Measurements from ENCODE around the gene BCO1. TPM values are rescaled to one million over a fixed set of nuclear protein-coding genes. Genes with fewer than 3 reads are reported as not detected.

BCO1 gene
- total and polyA plus RNA-seq, 2 experiments from 2014 or later = not detected

GRCh38 chr16:81319221-81319912 is 80.9 kb downstream of the BCO1 start:
- no peaks in the 10 kb centered on the region for H3K36me3 ChIP-seq
- H3K27ac ChIP-seq = peak overlapping the region; percentile 72
- no peaks in the 10 kb centered on the region for H3K9me3 ChIP-seq (ENCODE audit: low read depth)
- peak overlapping the region; percentile 1 for H3K4me3 ChIP-seq
- H3K27me3 ChIP-seq = no peaks in the 10 kb centered on the region
- no peak for TF ChIP-seq CTCF (IDR thresholded peaks at IDR 0.05; ENCODE audit: low read depth, low read length)
- peaks cover 31% of the 10 kb centered on the region for H3K4me1 ChIP-seq (ENCODE audit: low read depth)
- peak; percentile 41 to 53 for DNase-seq (ENCODE audit: low read depth in 1 of 2, low spot score in 1 of 2)

- peak overlapping the region; percentile 72 for H3K27ac ChIP-seq
Observed at GRCh38 chr16:81321039-81321438, 82.5 kb downstream of the BCO1 start.

GRCh38 chr16:81321536-81321935 is 83.0 kb downstream of the BCO1 start:
- Histone ChIP-seq H3K4me1 (ENCODE audit: low read depth) (peaks cover 31% of the 10 kb centered on the region), H3K27ac (peak overlapping the region; percentile 72), H3K4me3 (no peak overlapping the region), H3K9me3 (ENCODE audit: low read depth) (no peaks in the 10 kb centered on the region), H3K27me3 (no peaks in the 10 kb centered on the region), H3K36me3 (no peaks in the 10 kb centered on the region)
- no peak for TF ChIP-seq CTCF (IDR thresholded peaks at IDR 0.05; ENCODE audit: low read depth, low read length)
- DNase-seq (ENCODE audit: low read depth in 1 of 2, low spot score in 1 of 2) = no peak

More at GRCh38 chr16:81321039-81321438, 82.5 kb downstream of the BCO1 start:
- TF ChIP-seq CTCF (IDR thresholded peaks at IDR 0.05; ENCODE audit: low read depth, low read length) = no peak
- DNase-seq (ENCODE audit: low read depth in 1 of 2, low spot score in 1 of 2) = no peak
- no peaks in the 10 kb centered on the region for H3K36me3 ChIP-seq
- peaks cover 31% of the 10 kb centered on the region for H3K4me1 ChIP-seq (ENCODE audit: low read depth)
- H3K9me3 ChIP-seq (ENCODE audit: low read depth) = no peaks in the 10 kb centered on the region
- H3K27me3 ChIP-seq = no peaks in the 10 kb centered on the region
- H3K4me3 ChIP-seq = no peak overlapping the region

GRCh38 chr16:81324808-81325207 is 86.3 kb downstream of the BCO1 start:
- no peak for TF ChIP-seq CTCF (IDR thresholded peaks at IDR 0.05; ENCODE audit: low read depth, low read length)
- no peak for DNase-seq (ENCODE audit: low read depth in 1 of 2, low spot score in 1 of 2)
- peaks cover 51% of the 10 kb centered on the region for H3K4me1 ChIP-seq (ENCODE audit: low read depth)
- no peaks in the 10 kb centered on the region for H3K27me3 ChIP-seq
- H3K27ac ChIP-seq = no peak overlapping the region
- no peaks in the 10 kb centered on the region for H3K36me3 ChIP-seq
- H3K4me3 ChIP-seq = no peak overlapping the region
- H3K9me3 ChIP-seq (ENCODE audit: low read depth) = no peaks in the 10 kb centered on the region

- H3K9me3 ChIP-seq (ENCODE audit: low read depth) = no peaks in the 10 kb centered on the region
- H3K27ac ChIP-seq = no peak overlapping the region
- no peaks in the 10 kb centered on the region for H3K27me3 ChIP-seq
- H3K4me3 ChIP-seq = no peak overlapping the region
- no peak for TF ChIP-seq CTCF (IDR thresholded peaks at IDR 0.05; ENCODE audit: low read depth, low read length)
- H3K4me1 ChIP-seq (ENCODE audit: low read depth) = peaks cover 37% of the 10 kb centered on the region
- no peaks in the 10 kb centered on the region for H3K36me3 ChIP-seq
- DNase-seq (ENCODE audit: low read depth in 1 of 2, low spot score in 1 of 2) = no peak
Observed at GRCh38 chr16:81327011-81327410, 88.5 kb downstream of the BCO1 start.

Measured in cardiac muscle cell (in vitro differentiated cells and primary cell).